ENCODE data around the gene TTLL5. TPM values are rescaled to one million over a fixed set of nuclear protein-coding genes. Genes with fewer than 3 reads are reported as not detected.

TTLL5 gene
- total and polyA plus RNA-seq, 2 of the 4 experiments (the other 2 are of a cell fraction), result 11.9 to 16.7 TPM

DNA sequence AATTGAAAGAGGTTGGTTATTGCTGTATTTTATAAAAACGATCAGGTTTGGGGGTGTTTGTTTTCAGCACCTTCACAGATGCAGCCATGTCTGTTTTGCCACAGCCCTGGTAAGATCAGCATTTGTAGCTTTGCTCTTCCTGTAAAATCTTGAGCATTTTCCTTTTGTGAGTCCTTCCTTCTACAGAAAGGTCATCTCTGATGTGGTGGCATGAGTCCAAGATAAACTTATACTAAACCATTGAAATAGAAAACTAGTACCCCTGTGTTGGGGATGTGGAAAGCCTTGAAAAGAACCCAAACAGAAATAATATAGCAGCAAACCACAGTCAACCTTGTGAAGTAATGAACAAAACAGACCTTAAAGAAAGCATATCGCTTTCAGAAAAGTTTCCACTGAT is 235.3 kb downstream of the TTLL5 start:
- DNase-seq, result no peak
- POLR2A ChIA-PET (ENCODE audit: unreplicated experiment), result no interaction called here

More for the DNA sequence above, 235.3 kb downstream of the TTLL5 start:
- no peaks in the 10 kb centered on the region for H4K20me1 ChIP-seq (ENCODE audit: insufficient read depth, low read length)
- H3K79me1 ChIP-seq (ENCODE audit: low read depth in 1 of 2, low read length in 2 of 2), result no peaks in the 10 kb centered on the region
- no peak for ATAC-seq (ENCODE audit: low read depth)
- intact Hi-C loops (cut with micrococcal nuclease) (no loop called here), in situ Hi-C loops (cut with MboI; ENCODE audit: low sequenced_read_pairs) (no loop called here), dilution Hi-C loops (cut with HindIII; ENCODE audit: low sequenced_read_pairs, unreplicated experiment) (no loop called here)
- no peak overlapping the region for H3K14ac ChIP-seq (replicated peaks; ENCODE audit: low read depth, low read length)
- no peaks in the 10 kb centered on the region for H3K36me3 ChIP-seq (ENCODE audit: control insufficient read depth, insufficient read depth, low read length)
- H3K4me1 ChIP-seq (ENCODE audit: control insufficient read depth, insufficient read depth, low read length), result no peaks in the 10 kb centered on the region
- no peak overlapping the region for H3K4me3 ChIP-seq (ENCODE audit: insufficient read depth, low read depth, low read length)
- no peak overlapping the region for H3K27ac ChIP-seq (ENCODE audit: insufficient read depth, low read length)
- H2AK5ac ChIP-seq (ENCODE audit: low read depth, low read length), result no peak overlapping the region
- no peaks in the 10 kb centered on the region for H3K9me1 ChIP-seq (ENCODE audit: insufficient read depth, low read length)
- TF ChIP-seq, protein P1, sequence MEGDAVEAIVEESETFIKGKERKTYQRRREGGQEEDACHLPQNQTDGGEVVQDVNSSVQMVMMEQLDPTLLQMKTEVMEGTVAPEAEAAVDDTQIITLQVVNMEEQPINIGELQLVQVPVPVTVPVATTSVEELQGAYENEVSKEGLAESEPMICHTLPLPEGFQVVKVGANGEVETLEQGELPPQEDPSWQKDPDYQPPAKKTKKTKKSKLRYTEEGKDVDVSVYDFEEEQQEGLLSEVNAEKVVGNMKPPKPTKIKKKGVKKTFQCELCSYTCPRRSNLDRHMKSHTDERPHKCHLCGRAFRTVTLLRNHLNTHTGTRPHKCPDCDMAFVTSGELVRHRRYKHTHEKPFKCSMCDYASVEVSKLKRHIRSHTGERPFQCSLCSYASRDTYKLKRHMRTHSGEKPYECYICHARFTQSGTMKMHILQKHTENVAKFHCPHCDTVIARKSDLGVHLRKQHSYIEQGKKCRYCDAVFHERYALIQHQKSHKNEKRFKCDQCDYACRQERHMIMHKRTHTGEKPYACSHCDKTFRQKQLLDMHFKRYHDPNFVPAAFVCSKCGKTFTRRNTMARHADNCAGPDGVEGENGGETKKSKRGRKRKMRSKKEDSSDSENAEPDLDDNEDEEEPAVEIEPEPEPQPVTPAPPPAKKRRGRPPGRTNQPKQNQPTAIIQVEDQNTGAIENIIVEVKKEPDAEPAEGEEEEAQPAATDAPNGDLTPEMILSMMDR (conservative IDR thresholded peaks at IDR 0.05; ENCODE audit: low read depth, low read length), result no peak
- no peak overlapping the region for H2BK15ac ChIP-seq (ENCODE audit: low read depth, low read length)
- CTCF ChIA-PET, result interaction anchor here (1.4 kb wide), 1 partner anchor 11 kb away, joined by 3 read pairs; no protein-coding TSS in a partner anchor
- no peak overlapping the region for H3K4me2 ChIP-seq (ENCODE audit: low read depth, low read length)
- H2AFZ ChIP-seq (replicated peaks; ENCODE audit: low read length, poor library complexity), result no peak overlapping the region
- WGBS, 2 experiments (ENCODE audit: extremely low coverage in 2 of 2, insufficient read length in 1 of 2), result no CpG with 5 or more reads among the region's 2 CpGs
- no peak overlapping the region for H4K8ac ChIP-seq (ENCODE audit: low read depth in 2 of 2, low read length in 2 of 2)
- no peak overlapping the region for H3K9ac ChIP-seq (ENCODE audit: low read depth, low read length)
- no peak overlapping the region for H2BK5ac ChIP-seq (ENCODE audit: low read depth, low read length, poor library complexity, severe bottlenecking)
- no peak overlapping the region for H3K23ac ChIP-seq (ENCODE audit: low read depth, low read length)
- no peak overlapping the region for H2BK120ac ChIP-seq (ENCODE audit: low read depth, low read length)
- no peaks in the 10 kb centered on the region for H3K27me3 ChIP-seq (ENCODE audit: control insufficient read depth, insufficient read depth, low read length)
- no peak overlapping the region for H4K91ac ChIP-seq (ENCODE audit: insufficient read depth, low read depth, low read length)
- no peak overlapping the region for H2AK9ac ChIP-seq (replicated peaks; ENCODE audit: low read depth, low read length, poor library complexity)
- no peak overlapping the region for H4K5ac ChIP-seq (ENCODE audit: low read depth, low read length)
- H2BK20ac ChIP-seq (ENCODE audit: low read depth, low read length), result no peak overlapping the region
- H3K9me3 ChIP-seq (ENCODE audit: control insufficient read depth, insufficient read depth, low read length), result no peaks in the 10 kb centered on the region
- no peak overlapping the region for H3K4ac ChIP-seq (ENCODE audit: low read depth, low read length)
- no peak overlapping the region for H3K18ac ChIP-seq (ENCODE audit: low read depth, low read length)
- H3K56ac ChIP-seq (ENCODE audit: extremely low read depth, insufficient read depth, low read length), result no peak overlapping the region
- BruUV-seq (replicated peaks), result no TSS peak
